Endothelial cell of umbilical vein (primary cell): ENCODE results near the gene JTB. TPM values are rescaled to one million over a fixed set of nuclear protein-coding genes. Genes with fewer than 3 reads are reported as not detected.
A peak's percentile ranks its signal among the peaks of the same experiment; 100 is the strongest.

Experiments
- BruUV-seq: library from RNA; stranded (reverse); fragments of 400-500 nt; replicated peaks from 2 replicates; lab custom pipeline; 2021; lab: Mats Ljungman, UMichigan
- CTCF ChIA-PET: fragments of 300-600, 350-600 bp; sonication (Branson Sonifier 250); formaldehyde crosslinking; loops from one replicate; lab custom pipeline; 2021; ENCODE audit warnings: antibody characterized with exemption, inconsistent platforms; lab: Charles Lee
- POLR2A ChIA-PET: fragments of 300-600, 350-600 bp; sonication (Branson Sonifier 250); formaldehyde crosslinking; loops from one replicate; lab custom pipeline; 2021; ENCODE audit warnings: antibody characterized with exemption, inconsistent platforms; lab: Charles Lee
- DNase-seq: peaks from one replicate; pipeline ENCODE4 v3.0.0-alpha.2; 2011; ENCODE audit warnings: low read depth, low spot score
- FAIRE-seq: peaks from 2 replicates; lab custom pipeline; 2011; peaks lifted over from hg19 to GRCh38; lab: Jason Lieb, UNC
- H2AFZ ChIP-seq: 2 replicates; pipeline ENCODE4 v1.6.0; 2012; ENCODE audit warnings: low read depth, low read length, control low read depth, inconsistent platforms
- H3K27ac ChIP-seq: 2 replicates; pipeline ENCODE4 v1.5.1; 2011; ENCODE audit warnings: low read depth, mild to moderate bottlenecking, control low read depth, low read length, moderate library complexity; ENCODE audit not compliant: insufficient read depth
- H3K27me3 ChIP-seq, 2 experiments: 2 replicates each; pipeline versions ENCODE4 v1.6.0 to v1.6.1; 2011; ENCODE audit warnings: low read length in 2 of 2, mixed read lengths in 1 of 2; ENCODE audit not compliant: control insufficient read depth in 2 of 2, insufficient read depth in 2 of 2
- H3K36me3 ChIP-seq, 2 experiments: 2 replicates in 1 of 2; 3 replicates in 1 of 2; pipeline ENCODE4 v1.5.1; 2011; ENCODE audit warnings: low read length in 2 of 2, mild to moderate bottlenecking in 1 of 2, moderate library complexity in 1 of 2; ENCODE audit not compliant: control insufficient read depth in 2 of 2, insufficient read depth in 2 of 2; ENCODE audit errors: extremely low read depth in 1 of 2
- H3K4me1 ChIP-seq: 3 replicates; pipeline ENCODE4 v1.5.1; 2011; ENCODE audit warnings: mild to moderate bottlenecking, low read length; ENCODE audit not compliant: control insufficient read depth, insufficient read depth; ENCODE audit errors: extremely low read depth
- H3K4me2 ChIP-seq: 2 replicates; pipeline ENCODE4 v1.6.1; 2011; ENCODE audit warnings: low read length, control low read depth, mixed read lengths; ENCODE audit not compliant: insufficient read depth
- H3K4me3 ChIP-seq, 3 experiments: fragments of 200-600 bp in 1 of 3; sonication (generic), shearing (Covaris generic) in 1 of 3; replicated peaks in 1 of 3; 2 replicates each; pipeline ENCODE4 v1.5.1; 2011 to 2016; ENCODE audit warnings: control low read depth in 3 of 3, low read length in 3 of 3, mild to moderate bottlenecking in 2 of 3, inconsistent platforms in 1 of 3, low read depth in 1 of 3, moderate library complexity in 1 of 3; ENCODE audit not compliant: insufficient read depth in 1 of 3
- H3K79me2 ChIP-seq: 2 replicates; pipeline ENCODE4 v1.6.0; 2012; ENCODE audit warnings: low read length, inconsistent platforms; ENCODE audit not compliant: control insufficient read depth, insufficient read depth
- H3K9ac ChIP-seq: replicated peaks from 2 replicates; pipeline ENCODE3; 2011; ENCODE audit warnings: low read length, control low read depth; ENCODE audit not compliant: insufficient read depth; ENCODE audit errors: extremely low read depth
- H3K9me1 ChIP-seq: replicated peaks from 3 replicates; pipeline ENCODE4 v1.6.0; 2011; ENCODE audit warnings: mild to moderate bottlenecking, low read length; ENCODE audit not compliant: control insufficient read depth, insufficient read depth; ENCODE audit errors: extremely low read depth
- H3K9me3 ChIP-seq: replicated peaks from 2 replicates; pipeline ENCODE4 v1.5.1; 2012; ENCODE audit warnings: low read length, inconsistent platforms; ENCODE audit not compliant: control insufficient read depth, insufficient read depth
- H4K20me1 ChIP-seq: replicated peaks from 2 replicates; pipeline ENCODE3; 2011; ENCODE audit warnings: mild to moderate bottlenecking, low read length; ENCODE audit not compliant: control insufficient read depth, insufficient read depth; ENCODE audit errors: extremely low read depth
- CTCF ChIP-seq, 2 donors: IDR thresholded peaks; 1 replicate in 1 of 2; 2 replicates in 1 of 2; pipeline ENCODE4 v1.5.1; 2011; ENCODE audit warnings: low read length in 2 of 2, mild to moderate bottlenecking in 2 of 2, moderate library complexity in 2 of 2, control low read depth in 1 of 2, inconsistent platforms in 1 of 2, low read depth in 1 of 2; ENCODE audit not compliant: insufficient read depth in 1 of 2; ENCODE audit errors: extremely low read depth in 1 of 2
- EZH2 ChIP-seq: IDR thresholded peaks from 2 replicates; pipeline ENCODE4 v1.6.1; 2012; ENCODE audit warnings: borderline replicate concordance, low read depth, mild to moderate bottlenecking, moderate library complexity, low read length, inconsistent platforms; ENCODE audit not compliant: severe bottlenecking
- FOS ChIP-seq: IDR thresholded peaks from 2 replicates; pipeline ENCODE4 v1.6.1; 2011; ENCODE audit warnings: mild to moderate bottlenecking, low read length, moderate library complexity, borderline replicate concordance; ENCODE audit not compliant: insufficient read depth
- GATA2 ChIP-seq: IDR thresholded peaks from 2 replicates; pipeline ENCODE4 v1.7.0; 2011; ENCODE audit warnings: low read depth, mild to moderate bottlenecking, moderate library complexity, mixed read lengths, low read length; ENCODE audit not compliant: insufficient read length, insufficient read depth
- JUN ChIP-seq: IDR thresholded peaks from 2 replicates; pipeline ENCODE4 v1.6.1; 2011; ENCODE audit warnings: borderline replicate concordance, low read depth; ENCODE audit not compliant: insufficient read length, insufficient read depth
- MYC ChIP-seq: IDR thresholded peaks from one replicate; pipeline ENCODE4 v1.6.1; 2011; ENCODE audit warnings: mild to moderate bottlenecking, low read depth, low read length
- POLR2A ChIP-seq: IDR thresholded peaks from 2 replicates; pipeline ENCODE4 v1.6.1; 2012; ENCODE audit warnings: low read depth, mild to moderate bottlenecking, control low read depth, low read length
- dilution Hi-C: fragments of 300-500 bp; cut with MboI; formaldehyde crosslinking; loops from one replicate; pipeline ENCODE4 v1.15.0; 2019; ENCODE audit warnings: low sequenced_read_pairs; ENCODE audit not compliant: extremely low pct_ligation_motif_present
- intact Hi-C: fragments of 100-400 bp; cut with micrococcal nuclease; formaldehyde crosslinking; loops from one replicate; pipeline ENCODE4 v1.10.0; 2022
- polyA plus RNA-seq, 4 experiments: library from polyadenylated mRNA; depleted of rRNA in 3 of 4; stranded (reverse) in 3 of 4; unstranded in 1 of 4; fragments of >200 nt; gene quantifications; 2 replicates each; pipeline versions ENCODE4 v1.2.1 to v1.2.3, GENCODE V29; 2011 to 2012; ENCODE audit warnings: missing spikeins in 1 of 4
- total RNA-seq: library from RNA; stranded (reverse); gene quantifications from 2 replicates; pipeline ENCODE4 v1.2.3, GENCODE V29; 2021

JTB gene
- total and polyA plus RNA-seq, 2 donors (not counting 3 experiments of a cell fraction or from before 2014, with no cell fraction given), result 90.2 to 149 TPM

DNA sequence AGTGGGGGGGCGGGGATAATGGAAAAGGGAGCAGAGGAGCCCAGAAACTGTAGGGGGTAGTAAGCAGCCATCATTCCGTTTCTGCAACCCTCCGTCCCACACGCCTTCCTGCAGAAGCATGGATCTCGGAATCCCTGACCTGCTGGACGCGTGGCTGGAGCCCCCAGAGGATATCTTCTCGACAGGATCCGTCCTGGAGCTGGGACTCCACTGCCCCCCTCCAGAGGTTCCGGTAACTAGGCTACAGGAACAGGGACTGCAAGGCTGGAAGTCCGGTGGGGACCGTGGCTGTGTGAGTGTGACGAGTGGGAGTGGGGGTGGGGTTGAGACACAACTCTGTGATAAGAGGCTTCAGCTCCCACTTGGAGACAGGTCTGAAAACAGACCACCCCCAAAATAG lies 9.1 kb downstream of the JTB start:
- Histone ChIP-seq H3K27me3 (no peaks in the 10 kb centered on the region), H3K79me2 (no peaks in the 10 kb centered on the region), H3K4me3 (peak overlapping the region in 2 of 3 experiments; percentile 62 to 68), H2AFZ (peak overlapping the region; percentile 16), H3K4me2 (peak overlapping the region; percentile 83), H3K9me3 (no peaks in the 10 kb centered on the region), H3K9me1 (no peaks in the 10 kb centered on the region), H3K27ac (no peak overlapping the region), H3K4me1 (peaks cover 26% of the 10 kb centered on the region), H3K36me3 (no peaks in the 10 kb centered on the region), H4K20me1 (no peaks in the 10 kb centered on the region), H3K9ac (no peak overlapping the region)
- TF ChIP-seq JUN, result no peak
- BruUV-seq, result no TSS peak
- ChIA-PET POLR2A (no interaction called here), CTCF (interaction anchor here (2.4 to 4.7 kb wide), 3 partner anchors 9 to 23 kb away, joined by 10 to 37 read pairs (median 16); partner anchors contain the start of genes DENND4B, JTB and RAB13)
- intact Hi-C loops (no loop called here), dilution Hi-C loops (no loop called here)
- no peak for FAIRE-seq
- DNase-seq, result no peak

DNA sequence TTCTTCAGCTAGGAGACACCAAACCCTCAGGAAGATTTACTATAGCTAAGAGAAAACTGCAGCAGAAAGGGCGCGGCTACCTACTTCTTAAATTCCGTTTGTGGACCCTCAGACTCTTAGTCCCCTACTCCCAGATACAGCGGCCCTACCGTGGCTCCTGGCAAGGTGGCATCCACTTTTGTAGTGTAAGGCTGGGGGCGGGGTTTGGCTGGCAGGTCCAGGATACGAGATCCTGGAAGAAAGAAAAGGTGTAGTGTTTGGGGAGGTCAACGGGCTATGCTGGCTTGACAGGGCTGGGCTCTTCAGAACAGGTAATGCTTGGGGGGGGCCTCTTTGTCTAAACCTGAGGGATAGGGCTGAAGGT lies 9.5 kb downstream of the JTB start:
- intact Hi-C loops (no loop called here), dilution Hi-C loops (no loop called here)
- FAIRE-seq, result no peak
- Histone ChIP-seq H3K9ac (peak overlapping the region; percentile 66), H3K9me1 (no peaks in the 10 kb centered on the region), H3K4me1 (peaks cover 28% of the 10 kb centered on the region), H3K27me3 (no peaks in the 10 kb centered on the region), H3K4me3 (peak overlapping the region; percentile 42 to 68 (median 62)), H3K79me2 (no peaks in the 10 kb centered on the region), H3K9me3 (no peaks in the 10 kb centered on the region), H3K27ac (no peak overlapping the region), H3K36me3 (no peaks in the 10 kb centered on the region), H2AFZ (peak overlapping the region; percentile 16), H3K4me2 (peak overlapping the region; percentile 83), H4K20me1 (no peaks in the 10 kb centered on the region)
- CTCF ChIA-PET, result interaction anchor here (0.8 to 4.7 kb wide), 9 partner anchors 8 to 171 kb away, joined by 3 to 37 read pairs (median 9); partner anchors contain the start of genes CRTC2, DENND4B, JTB and RAB13
- POLR2A ChIA-PET, result interaction anchor here (1.6 to 1.8 kb wide), 2 partner anchors 10 to 23 kb away, joined by 8 to 12 read pairs; partner anchors contain the start of genes JTB and RPS27
- no TSS peak for BruUV-seq
- DNase-seq, result no peak
- TF ChIP-seq CTCF (IDR thresholded peaks at IDR 0.05; ENCODE audit: extremely low read depth in 1 of 2, insufficient read depth in 1 of 2, low read depth in 1 of 2, low read length in 2 of 2) (no peak), GATA2 (no peak), POLR2A (no peak), JUN (no peak), FOS (no peak), EZH2 (no peak), MYC (no peak)
